ENCODE data around the gene HSF4. TPM values are rescaled to one million over a fixed set of nuclear protein-coding genes. Genes with fewer than 3 reads are reported as not detected.

HSF4 gene
- total RNA-seq, 1 donor from 2014 or later: 49.9 TPM

DNA sequence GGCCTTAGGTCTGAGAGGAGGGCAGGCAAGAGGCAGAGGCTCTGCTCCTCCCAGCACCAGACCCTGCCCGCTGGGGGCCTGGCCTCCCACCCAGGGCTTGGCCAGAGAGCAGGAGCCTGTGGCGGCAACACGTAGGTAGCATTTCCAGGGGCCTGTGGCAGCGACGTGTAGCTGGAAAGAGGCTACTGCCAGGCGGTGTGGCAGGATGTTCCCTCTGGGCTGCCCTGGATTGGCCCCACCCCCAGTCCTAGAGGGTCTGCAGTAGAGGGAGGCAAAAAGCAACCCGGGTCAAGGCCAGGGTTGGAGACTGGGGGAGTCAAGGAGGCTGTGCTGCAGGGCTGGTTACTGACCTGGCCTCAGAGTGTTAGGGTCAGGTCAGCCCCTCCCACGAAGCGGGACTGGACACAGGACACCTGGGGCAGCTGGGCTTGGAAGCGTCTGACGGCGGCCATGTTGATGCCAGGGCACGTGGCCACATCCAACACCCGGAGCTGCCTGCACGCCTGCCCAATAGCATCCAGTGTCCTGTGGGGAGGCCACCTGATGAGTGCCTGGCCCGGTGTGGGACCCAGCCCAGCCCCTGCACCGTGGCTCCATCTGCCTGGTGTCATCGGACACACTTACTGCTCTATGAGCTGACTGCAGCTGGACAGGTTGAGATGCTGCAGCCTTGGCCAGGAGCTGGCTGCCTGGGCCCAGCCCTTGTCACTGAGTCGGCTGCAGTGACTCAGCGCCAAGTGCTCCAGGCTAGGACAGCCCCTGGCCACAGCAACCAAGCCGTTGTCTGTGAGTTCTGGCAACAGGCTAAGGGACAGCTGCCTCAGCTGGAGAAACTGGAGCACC lies 42.9 kb downstream of the HSF4 start:
- intact Hi-C loops (cut with DNase I): no loop called here
- DNase-seq (ENCODE audit: missing footprints) (peak; percentile 50), ATAC-seq (no peak)

DNA sequence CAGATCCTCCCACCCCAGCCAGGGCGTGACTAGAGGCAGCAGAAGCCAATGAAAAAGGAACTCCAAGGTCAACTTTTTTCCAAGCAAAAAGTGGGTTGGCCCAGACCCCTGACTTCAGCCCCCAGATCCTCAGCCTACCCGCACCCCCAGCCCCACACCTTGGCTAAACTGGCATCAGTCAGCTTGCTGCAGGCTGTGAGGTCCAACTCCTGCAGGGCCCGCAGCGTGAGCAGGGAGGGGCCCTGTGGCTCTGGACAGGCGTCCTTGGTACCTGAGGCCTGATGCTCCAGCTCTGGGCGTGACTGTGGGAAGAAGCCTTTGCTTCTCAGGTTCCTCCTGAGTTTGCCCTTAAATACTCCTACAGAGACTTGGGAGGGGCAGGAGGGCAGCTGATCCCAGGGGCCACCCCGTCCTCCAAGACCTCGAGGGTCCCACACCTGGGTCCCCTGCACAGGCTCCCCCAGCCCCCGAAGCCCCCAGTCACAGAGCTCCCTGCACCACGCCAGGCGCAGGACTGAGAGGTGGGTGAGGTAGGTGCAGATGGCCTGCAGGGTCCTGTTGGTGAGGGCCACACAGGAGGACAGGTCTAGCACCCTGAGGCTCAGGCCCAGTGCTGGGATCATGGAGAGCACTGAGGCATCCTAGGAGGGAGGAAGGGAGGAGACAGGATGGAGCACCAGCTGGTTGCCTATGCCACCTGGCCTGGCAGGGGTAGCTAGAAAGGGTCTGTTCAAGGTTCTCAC lies 43.8 kb downstream of the HSF4 start:
- no peak for ATAC-seq
- no peak for DNase-seq (ENCODE audit: missing footprints)
- intact Hi-C loops (cut with DNase I): no loop called here

DNA sequence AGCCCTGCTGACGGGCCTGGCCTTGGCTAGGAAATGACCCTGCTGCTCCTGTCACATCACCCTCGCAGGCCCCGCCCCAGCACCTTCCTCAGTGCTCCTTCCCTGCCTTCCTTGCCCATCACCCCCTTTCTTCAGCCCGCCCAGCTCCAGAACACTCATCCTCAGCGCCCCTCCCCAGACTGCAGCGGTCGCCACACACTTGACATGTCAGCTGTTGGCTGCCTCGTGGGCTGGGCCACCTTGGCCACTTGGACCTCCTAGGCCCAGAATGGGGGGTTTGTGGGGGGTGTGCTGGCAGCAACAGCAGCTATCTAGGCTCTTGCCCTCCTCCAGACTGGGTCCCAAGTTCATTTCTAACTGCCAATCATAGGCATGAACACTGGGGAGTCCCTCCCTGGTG lies 45.0 kb downstream of the HSF4 start:
- no peak for DNase-seq (ENCODE audit: missing footprints)
- no peak for ATAC-seq
- intact Hi-C loops (cut with DNase I): no loop called here

DNA sequence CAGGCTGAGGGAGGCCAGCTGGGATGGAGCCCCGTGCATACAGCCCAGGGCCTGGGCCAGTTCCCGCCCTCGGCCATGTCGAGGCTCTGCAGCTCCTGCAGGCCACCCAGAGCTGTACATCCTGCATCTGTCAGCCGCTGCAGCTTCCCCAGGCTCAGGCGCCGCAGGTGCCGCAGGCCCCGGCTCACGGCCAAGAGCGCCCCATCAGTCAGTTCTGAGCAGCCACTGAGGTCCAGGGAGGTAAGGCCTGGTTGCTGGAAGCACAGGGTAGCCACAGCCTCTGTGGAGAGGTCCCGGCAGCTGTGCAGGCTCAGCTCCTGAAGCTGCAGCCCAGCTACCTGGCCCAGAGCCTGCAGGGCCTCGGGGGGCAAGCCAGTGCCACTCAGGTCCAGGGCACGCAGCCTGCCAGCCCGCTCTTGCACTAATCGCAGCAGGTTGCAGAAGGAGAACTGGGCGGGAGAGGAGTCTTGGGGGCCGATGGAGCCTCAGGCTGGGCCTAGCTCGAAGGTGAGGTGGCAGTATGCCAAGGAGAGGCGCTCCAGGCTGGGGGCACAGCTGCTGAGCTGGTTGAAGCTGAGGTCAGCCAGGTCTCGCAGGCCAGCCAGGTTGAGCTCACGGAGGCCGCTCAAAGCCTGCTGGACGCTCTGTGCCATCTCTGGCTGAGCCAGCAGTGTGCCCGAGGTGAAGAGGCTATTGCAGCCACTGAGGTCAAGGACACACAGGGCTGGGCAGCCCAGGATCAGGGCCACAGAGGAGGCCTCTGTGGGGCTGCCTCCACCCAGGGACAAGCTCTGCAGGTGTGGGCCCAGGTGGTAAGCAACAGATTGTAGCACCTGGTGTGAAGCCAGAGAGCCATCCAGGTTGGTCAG lies 45.8 kb downstream of the HSF4 start:
- intact Hi-C loops (cut with DNase I): no loop called here
- ATAC-seq (no peak), DNase-seq (ENCODE audit: missing footprints) (no peak)

DNA sequence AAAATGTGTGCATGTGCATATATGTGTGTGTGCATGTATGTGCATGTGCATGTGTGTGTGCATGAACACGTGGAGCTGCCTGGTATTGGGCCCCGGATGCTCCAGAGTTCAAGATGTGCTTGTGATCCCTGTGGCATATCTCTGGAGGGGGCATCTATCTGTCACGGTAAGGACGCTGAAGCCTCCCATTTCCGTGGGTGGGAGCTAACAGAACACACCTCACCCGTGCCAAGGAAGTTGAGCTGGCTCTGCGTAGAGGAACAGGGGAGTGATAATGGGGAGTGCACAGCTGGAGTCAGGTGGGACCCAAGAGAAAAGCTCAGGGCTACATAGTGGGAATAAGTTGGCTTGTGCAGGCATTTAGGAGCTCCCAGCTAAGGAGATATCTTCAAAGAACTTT lies 47.1 kb downstream of the HSF4 start:
- intact Hi-C loops (cut with DNase I): no loop called here
- ATAC-seq: no peak
- peak; percentile 6 for DNase-seq (ENCODE audit: missing footprints)

DNA sequence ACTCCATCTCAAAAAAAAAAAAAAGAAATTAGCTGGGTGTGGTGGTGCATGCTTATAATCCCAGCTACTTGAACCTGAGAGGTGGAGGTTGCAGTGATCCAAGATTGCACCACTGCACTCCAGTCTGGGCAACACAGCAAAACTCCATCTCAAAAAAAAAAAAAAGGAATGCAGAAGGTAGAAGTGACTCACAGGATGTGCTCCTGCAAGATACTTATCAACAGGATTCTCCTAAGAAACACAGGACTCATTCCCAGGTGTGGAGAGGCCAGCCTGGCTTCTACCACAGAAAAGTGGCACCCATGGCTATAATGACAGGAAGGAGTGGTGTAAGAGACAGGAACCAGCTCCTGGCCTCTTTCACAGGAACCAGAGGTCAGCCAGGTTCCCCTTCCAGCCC lies 48.2 kb downstream of the HSF4 start:
- intact Hi-C loops (cut with DNase I): no loop called here
- DNase-seq (ENCODE audit: missing footprints) (peak; percentile 31), ATAC-seq (no peak)

DNA sequence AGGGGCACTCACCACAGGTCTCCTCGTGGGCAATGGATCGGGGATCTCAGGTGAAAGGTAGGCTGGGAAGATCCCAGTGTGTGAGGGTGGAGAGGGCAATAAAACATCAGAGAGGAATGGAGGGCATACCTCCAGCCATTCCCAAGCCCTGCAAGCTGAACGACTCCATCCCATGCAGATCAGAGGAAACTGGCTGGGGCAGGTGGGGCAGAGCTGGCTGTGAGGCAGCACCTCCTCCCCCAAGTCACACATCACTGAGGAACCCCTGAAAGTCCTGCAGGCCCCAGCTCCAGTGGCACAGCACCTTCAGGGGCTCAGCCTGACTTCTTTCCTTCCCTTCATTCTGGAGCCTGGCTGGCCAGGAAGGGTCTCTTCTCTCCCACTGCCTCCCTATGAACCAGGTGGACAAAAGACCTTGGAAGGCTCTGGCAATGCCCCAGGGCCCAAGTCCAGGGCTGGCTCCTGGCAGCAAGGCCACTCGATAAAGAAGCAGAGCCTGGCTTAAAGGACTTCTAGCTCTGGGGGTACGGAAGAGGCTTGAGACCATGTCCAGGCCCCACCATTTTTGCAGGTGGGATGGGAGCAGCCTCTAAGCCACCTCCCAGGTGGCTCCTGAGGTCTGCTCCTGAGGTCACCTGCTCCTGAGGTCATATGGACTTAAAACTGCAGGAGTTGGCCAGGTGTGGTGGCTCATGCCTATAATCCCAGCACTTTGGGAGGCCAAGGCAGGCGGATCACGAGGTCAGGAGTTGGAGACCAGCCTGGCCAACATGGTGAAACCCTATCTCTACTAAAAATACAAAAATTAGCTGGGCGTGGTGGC lies 48.9 kb downstream of the HSF4 start:
- no peak for ATAC-seq
- intact Hi-C loops (cut with DNase I): no loop called here
- DNase-seq (ENCODE audit: missing footprints): peak; percentile 18

DNA sequence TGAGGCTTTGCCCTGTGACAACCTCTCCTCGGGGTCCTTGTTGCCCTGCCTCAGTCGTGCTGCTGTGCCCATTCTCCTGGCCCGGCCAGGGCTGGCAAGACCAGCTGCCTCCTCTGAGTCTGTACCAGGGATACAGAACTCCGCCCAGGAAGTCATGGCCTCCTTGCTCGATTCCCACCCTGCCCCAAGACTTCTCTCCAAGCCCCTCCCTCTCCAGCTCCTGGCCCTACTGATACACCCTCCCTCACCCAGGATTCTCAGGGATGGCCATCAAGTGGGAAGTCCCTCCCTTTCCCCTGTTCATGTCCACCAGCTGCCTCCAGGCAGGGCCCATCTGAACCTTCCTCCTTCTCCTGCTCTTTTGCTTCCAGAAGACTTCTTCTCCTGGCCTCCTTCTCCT lies 51.2 kb downstream of the HSF4 start:
- ATAC-seq: no peak

DNA sequence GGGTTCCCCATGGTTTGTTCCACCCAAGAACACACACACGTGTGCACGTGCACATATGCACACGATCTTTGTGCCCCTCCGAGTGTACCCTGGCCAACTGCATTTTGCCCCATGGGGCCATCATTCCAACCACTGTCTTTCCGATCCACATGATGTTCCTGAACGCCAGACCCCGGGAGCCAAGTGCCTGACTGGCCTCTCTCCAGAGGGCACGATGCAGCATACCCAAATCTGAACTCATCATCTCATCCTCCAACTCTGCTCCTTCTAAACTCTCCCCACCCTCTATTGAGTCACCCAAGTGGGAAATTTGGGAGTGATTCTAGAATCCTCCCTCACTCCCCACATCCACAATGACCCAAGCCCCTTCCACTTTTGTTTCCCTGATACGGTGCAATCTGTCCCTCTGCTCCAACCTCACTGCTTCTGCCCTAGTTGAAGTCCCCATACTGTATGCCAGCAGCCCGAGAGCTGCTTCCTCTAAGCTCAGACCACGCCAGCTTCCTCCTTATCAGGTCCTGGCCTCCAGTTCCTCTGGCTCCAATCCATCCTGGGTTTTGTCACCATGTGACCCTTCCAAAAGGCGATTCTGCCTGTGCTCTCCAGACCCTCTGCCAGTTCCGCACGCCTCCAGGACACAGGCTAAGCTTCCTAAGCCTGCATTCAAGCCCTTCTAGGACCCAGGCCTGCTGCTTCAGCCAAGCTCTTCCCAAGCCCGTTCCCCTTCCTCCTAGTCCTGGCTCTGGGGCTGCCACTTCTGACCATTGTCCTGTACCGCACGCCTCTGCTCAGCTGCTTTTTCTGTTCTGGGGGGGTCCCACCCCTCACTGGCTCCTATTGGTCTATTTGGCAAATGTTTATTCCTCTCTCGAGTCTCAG lies 52.3 kb downstream of the HSF4 start:
- DNase-seq (ENCODE audit: missing footprints): peak; percentile 76
- intact Hi-C loops (cut with DNase I): no loop called here
- peak; percentile 89 for ATAC-seq

More for the DNA sequence above, 51.2 kb downstream of the HSF4 start:
- DNase-seq (ENCODE audit: missing footprints): peak; percentile 16
- intact Hi-C loops (cut with DNase I): no loop called here

Small RNAs within 50 kb of the gene (microRNA-seq; reads per million reads assigned to microRNA genes)
- 117 reads per million, percentile 54 among the genes with 10 or more reads in this experiment for gene MIR328

Other genes with a start within 250 kb of the HSF4 start
- gene CDH16, start 245.9 kb upstream of the HSF4 start, total RNA-seq: 0.16 TPM
- gene RRAD, start 239.2 kb upstream of the HSF4 start, total RNA-seq: 84.3 TPM
- gene CIAO2B, start 230.3 kb upstream of the HSF4 start, total RNA-seq: 127 TPM
- 126 TPM for gene CES2, start 229.2 kb upstream of the HSF4 start, total RNA-seq
- 0.78 TPM for gene CES3, start 203.5 kb upstream of the HSF4 start, total RNA-seq
- 4.6 TPM for gene CES4A, start 176.2 kb upstream of the HSF4 start, total RNA-seq
- gene CBFB, start 135.6 kb upstream of the HSF4 start, total RNA-seq: 22.0 TPM
- 10.8 TPM for gene PHAF1, start 54.8 kb upstream of the HSF4 start, total RNA-seq
- gene B3GNT9, start 13.7 kb upstream of the HSF4 start, total RNA-seq: 9.3 TPM
- 8.2 TPM for gene TRADD, start 4.8 kb upstream of the HSF4 start, total RNA-seq
- 10.8 TPM for gene FBXL8, start 4.8 kb upstream of the HSF4 start, total RNA-seq
- 109 TPM for gene NOL3, start 5.8 kb downstream of the HSF4 start, total RNA-seq
- gene MATCAP1, start 19.2 kb downstream of the HSF4 start, total RNA-seq: 9.8 TPM
- gene EXOC3L1, start 25.4 kb downstream of the HSF4 start, total RNA-seq: 4.1 TPM
- gene E2F4, start 27.4 kb downstream of the HSF4 start, total RNA-seq: 36.9 TPM
- 0.89 TPM for gene ELMO3, start 34.4 kb downstream of the HSF4 start, total RNA-seq
- 12.5 TPM for gene TMEM208, start 62.4 kb downstream of the HSF4 start, total RNA-seq
- 15.3 TPM for gene FHOD1, start 82.7 kb downstream of the HSF4 start, total RNA-seq
- gene SLC9A5, start 84.2 kb downstream of the HSF4 start, total RNA-seq: 0.84 TPM
- 1.1 TPM for gene PLEKHG4, start 114.8 kb downstream of the HSF4 start, total RNA-seq
- gene KCTD19, start 162.0 kb downstream of the HSF4 start, total RNA-seq: not detected
- not detected for gene LRRC36, start 162.1 kb downstream of the HSF4 start, total RNA-seq
- 9.5 TPM for gene TPPP3, start 228.8 kb downstream of the HSF4 start, total RNA-seq

Data from Right ventricle myocardium inferior (tissue), 1 donor.